IPS-18c (cell line): Measurements from ENCODE around the gene PLCXD1.
"Not testable (repeated sequence)": the region's sequence is repeated elsewhere in the genome, so short reads cannot be mapped to it uniquely, and the experiment has no call there.

Experiments used
- H3K4me3 ChIP-seq: 2 replicates; pipeline ENCODE4 v1.7.0; 2013; ENCODE audit warnings: low read depth, mild to moderate bottlenecking, low read length, moderate library complexity; ENCODE audit not compliant: insufficient read depth
- H3K9me3 ChIP-seq: one replicate; pipeline ENCODE4 v1.6.1; 2013; ENCODE audit warnings: mild to moderate bottlenecking, low read length, moderate library complexity; ENCODE audit not compliant: control insufficient read depth, insufficient read depth

Gene PLCXD1

GRCh38 chrX:324664-325063 lies 43.5 kb downstream of the PLCXD1 start:
- H3K9me3 ChIP-seq, H3K4me3 ChIP-seq: not testable (repeated sequence)

- H3K9me3 ChIP-seq = no peaks in the 10 kb centered on the region
Measured at GRCh38 chrX:327660-328126, 46.5 kb downstream of the PLCXD1 start.

GRCh38 chrX:329291-329910 lies 48.2 kb downstream of the PLCXD1 start:
- H3K9me3 ChIP-seq = no peaks in the 10 kb centered on the region
- no peak overlapping the region for H3K4me3 ChIP-seq

More at GRCh38 chrX:327660-328126, 46.5 kb downstream of the PLCXD1 start:
- H3K4me3 ChIP-seq = no peak overlapping the region

- H3K9me3 ChIP-seq, H3K4me3 ChIP-seq: not testable (repeated sequence)
Measured at GRCh38 chrX:330141-330725, 49.1 kb downstream of the PLCXD1 start.

- Histone ChIP-seq H3K4me3 (no peak overlapping the region), H3K9me3 (no peaks in the 10 kb centered on the region)
Measured at GRCh38 chrX:330726-331150, 49.6 kb downstream of the PLCXD1 start.

- no peak overlapping the region for H3K4me3 ChIP-seq
- no peaks in the 10 kb centered on the region for H3K9me3 ChIP-seq
Measured at GRCh38 chrX:331151-331824, 50.1 kb downstream of the PLCXD1 start.

- H3K4me3 ChIP-seq = no peak overlapping the region
- H3K9me3 ChIP-seq = no peaks in the 10 kb centered on the region
Measured at GRCh38 chrX:331825-332495, 50.8 kb downstream of the PLCXD1 start.

GRCh38 chrX:332496-332860 lies 51.3 kb downstream of the PLCXD1 start:
- no peaks in the 10 kb centered on the region for H3K9me3 ChIP-seq
- no peak overlapping the region for H3K4me3 ChIP-seq

GRCh38 chrX:332916-333610 lies 51.9 kb downstream of the PLCXD1 start:
- Histone ChIP-seq H3K9me3 (no peaks in the 10 kb centered on the region), H3K4me3 (no peak overlapping the region)

- Histone ChIP-seq H3K4me3 (no peak overlapping the region), H3K9me3 (no peaks in the 10 kb centered on the region)
Measured at GRCh38 chrX:333611-334311, 52.6 kb downstream of the PLCXD1 start.

- Histone ChIP-seq H3K9me3 (no peaks in the 10 kb centered on the region), H3K4me3 (no peak overlapping the region)
Measured at GRCh38 chrX:334331-334891, 53.2 kb downstream of the PLCXD1 start.

- no peaks in the 10 kb centered on the region for H3K9me3 ChIP-seq
Measured at GRCh38 chrX:334971-335757, 54.0 kb downstream of the PLCXD1 start.

GRCh38 chrX:335758-336155 lies 54.6 kb downstream of the PLCXD1 start:
- H3K4me3 ChIP-seq = no peak overlapping the region

More at GRCh38 chrX:334971-335757, 54.0 kb downstream of the PLCXD1 start:
- H3K4me3 ChIP-seq = no peak overlapping the region

GRCh38 chrX:336227-336626 lies 55.0 kb downstream of the PLCXD1 start:
- no peak overlapping the region for H3K4me3 ChIP-seq
- no peaks in the 10 kb centered on the region for H3K9me3 ChIP-seq

More at GRCh38 chrX:335758-336155, 54.6 kb downstream of the PLCXD1 start:
- H3K9me3 ChIP-seq = no peaks in the 10 kb centered on the region

GRCh38 chrX:337331-337831 lies 56.2 kb downstream of the PLCXD1 start:
- peaks cover 3% of the 10 kb centered on the region for H3K9me3 ChIP-seq
- H3K4me3 ChIP-seq = no peak overlapping the region
